ENCODE results near the gene SDCCAG8. TPM values are rescaled to one million over a fixed set of nuclear protein-coding genes. Genes with fewer than 3 reads are reported as not detected.

The SDCCAG8 gene
- total RNA-seq, 4 donors from 2014 or later = 30.3 to 131 (median 55.4) TPM

GRCh38 chr1:243421784-243422183 is 165.9 kb downstream of the SDCCAG8 start:
- DNase-seq = no peak
- H3K27ac ChIP-seq = no peak overlapping the region

GRCh38 chr1:243422362-243422761 is 166.5 kb downstream of the SDCCAG8 start:
- no peak for TF ChIP-seq POLR2A (IDR thresholded peaks at IDR 0.05)
- TF ChIP-seq, protein P1, sequence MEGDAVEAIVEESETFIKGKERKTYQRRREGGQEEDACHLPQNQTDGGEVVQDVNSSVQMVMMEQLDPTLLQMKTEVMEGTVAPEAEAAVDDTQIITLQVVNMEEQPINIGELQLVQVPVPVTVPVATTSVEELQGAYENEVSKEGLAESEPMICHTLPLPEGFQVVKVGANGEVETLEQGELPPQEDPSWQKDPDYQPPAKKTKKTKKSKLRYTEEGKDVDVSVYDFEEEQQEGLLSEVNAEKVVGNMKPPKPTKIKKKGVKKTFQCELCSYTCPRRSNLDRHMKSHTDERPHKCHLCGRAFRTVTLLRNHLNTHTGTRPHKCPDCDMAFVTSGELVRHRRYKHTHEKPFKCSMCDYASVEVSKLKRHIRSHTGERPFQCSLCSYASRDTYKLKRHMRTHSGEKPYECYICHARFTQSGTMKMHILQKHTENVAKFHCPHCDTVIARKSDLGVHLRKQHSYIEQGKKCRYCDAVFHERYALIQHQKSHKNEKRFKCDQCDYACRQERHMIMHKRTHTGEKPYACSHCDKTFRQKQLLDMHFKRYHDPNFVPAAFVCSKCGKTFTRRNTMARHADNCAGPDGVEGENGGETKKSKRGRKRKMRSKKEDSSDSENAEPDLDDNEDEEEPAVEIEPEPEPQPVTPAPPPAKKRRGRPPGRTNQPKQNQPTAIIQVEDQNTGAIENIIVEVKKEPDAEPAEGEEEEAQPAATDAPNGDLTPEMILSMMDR (IDR thresholded peaks at IDR 0.05) = peak in 1 of 6 experiments; percentile 6
- H3K4me1 ChIP-seq = no peaks in the 10 kb centered on the region
- H3K36me3 ChIP-seq = peaks cover 0 to 11% (median 0%) of the 10 kb centered on the region in 3 donors
- H3K27ac ChIP-seq = no peak overlapping the region
- no peak for DNase-seq
- H3K27me3 ChIP-seq = no peaks in the 10 kb centered on the region
- no peaks in the 10 kb centered on the region for H3K9me3 ChIP-seq
- H3K4me3 ChIP-seq = no peak overlapping the region

More at GRCh38 chr1:243421784-243422183, 165.9 kb downstream of the SDCCAG8 start:
- Histone ChIP-seq H3K9me3 (no peaks in the 10 kb centered on the region), H3K4me1 (no peaks in the 10 kb centered on the region), H3K4me3 (no peak overlapping the region), H3K36me3 (peaks cover 0 to 5% (median 0%) of the 10 kb centered on the region in 3 donors), H3K27me3 (no peaks in the 10 kb centered on the region)
- TF ChIP-seq, protein P1 (IDR thresholded peaks at IDR 0.05) = no peak
- TF ChIP-seq POLR2A (IDR thresholded peaks at IDR 0.05) = no peak

DNA sequence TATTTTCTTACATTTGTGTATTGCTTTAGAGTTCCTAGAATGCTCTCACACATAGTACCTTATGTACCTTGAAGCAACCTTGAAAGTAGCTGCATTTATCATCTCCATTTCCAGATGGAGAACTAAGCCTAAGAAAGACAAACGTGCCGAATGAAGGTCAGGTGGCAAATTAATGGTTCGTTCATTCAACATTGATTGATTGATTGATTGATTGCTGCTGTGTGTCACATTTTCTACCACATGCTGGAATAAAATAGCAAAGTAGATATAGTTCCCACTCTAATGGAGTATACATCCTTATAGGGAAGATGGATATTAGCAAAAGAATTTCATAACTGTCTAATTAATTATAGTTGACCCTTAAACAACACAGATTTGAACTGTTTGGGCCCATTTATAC is 172.2 kb downstream of the SDCCAG8 start:
- no peak overlapping the region for H3K27ac ChIP-seq
- DNase-seq = no peak
- no peak overlapping the region for H3K4me3 ChIP-seq
- H3K27me3 ChIP-seq = no peaks in the 10 kb centered on the region
- H3K4me1 ChIP-seq = no peaks in the 10 kb centered on the region
- no peaks in the 10 kb centered on the region for H3K9me3 ChIP-seq
- TF ChIP-seq, protein P1 (IDR thresholded peaks at IDR 0.05) = no peak
- TF ChIP-seq POLR2A (IDR thresholded peaks at IDR 0.05) = no peak
- peaks cover 0 to 14% (median 0%) of the 10 kb centered on the region in 3 donors for H3K36me3 ChIP-seq

- no peaks in the 10 kb centered on the region for H3K27me3 ChIP-seq
- H3K36me3 ChIP-seq = peaks cover 0 to 14% (median 0%) of the 10 kb centered on the region in 3 donors
- no peak overlapping the region for H3K27ac ChIP-seq
- H3K4me3 ChIP-seq = no peak overlapping the region
- H3K4me1 ChIP-seq = no peaks in the 10 kb centered on the region
- DNase-seq = no peak
- no peaks in the 10 kb centered on the region for H3K9me3 ChIP-seq
- no peak for TF ChIP-seq POLR2A (IDR thresholded peaks at IDR 0.05)
- TF ChIP-seq, protein P1 (IDR thresholded peaks at IDR 0.05) = no peak
These were observed 172.9 kb downstream of the SDCCAG8 start for GRCh38 chr1:243428617-243429342.

GRCh38 chr1:243431591-243431990 is 175.8 kb downstream of the SDCCAG8 start:
- no peak for TF ChIP-seq POLR2A (IDR thresholded peaks at IDR 0.05)
- TF ChIP-seq, protein P1 (IDR thresholded peaks at IDR 0.05) = no peak
- DNase-seq = no peak
- H3K27me3 ChIP-seq = no peaks in the 10 kb centered on the region
- no peak overlapping the region for H3K27ac ChIP-seq
- no peaks in the 10 kb centered on the region for H3K4me1 ChIP-seq
- peaks cover 0 to 11% (median 0%) of the 10 kb centered on the region in 3 donors for H3K36me3 ChIP-seq
- no peaks in the 10 kb centered on the region for H3K9me3 ChIP-seq
- H3K4me3 ChIP-seq = no peak overlapping the region

Measured in Peyer's patch (tissue), 4 donors.